ENCODE results near the gene GPI. TPM values are rescaled to one million over a fixed set of nuclear protein-coding genes. Genes with fewer than 3 reads are reported as not detected.

The GPI gene
- total and polyA plus RNA-seq, 9 of the 15 experiments (the other 6 are each of a cell fraction or from before 2014, with no cell fraction given): 88.3 to 358 (median 122) TPM

DNA sequence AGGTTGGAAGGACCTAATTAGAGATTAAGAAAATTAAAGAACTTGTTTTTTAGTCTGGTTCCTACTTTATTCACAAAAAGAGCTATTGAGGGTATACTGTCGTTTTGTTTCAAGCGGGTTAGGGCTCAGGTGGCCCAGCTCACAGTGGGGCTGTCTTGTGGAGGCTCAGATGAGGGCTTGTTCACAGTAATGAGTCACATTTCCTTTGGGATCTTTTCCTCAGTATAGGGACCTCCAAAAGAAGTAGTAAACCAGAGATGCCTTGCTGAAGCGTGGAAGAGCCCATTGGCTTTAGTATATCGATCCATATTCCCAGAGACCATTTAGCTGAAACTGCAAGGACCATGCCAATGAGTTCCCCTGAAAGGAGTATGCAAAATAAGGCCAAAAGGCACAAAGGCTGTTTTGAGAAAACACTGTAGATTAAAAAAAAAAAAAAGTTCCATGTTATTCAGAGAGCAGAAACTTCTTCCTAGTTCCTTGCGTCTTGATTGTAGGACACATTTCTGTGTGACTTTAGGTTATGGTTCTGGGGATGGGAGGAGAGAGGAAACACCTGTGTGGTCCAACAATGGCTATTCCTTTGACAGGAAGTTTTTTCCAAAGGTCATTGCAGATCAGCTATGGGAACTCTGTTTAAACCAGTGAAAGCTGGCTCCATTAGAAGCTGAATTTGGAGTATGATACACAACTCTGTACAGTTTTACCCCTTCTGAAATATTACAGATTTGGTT, 32.8 kb upstream of the GPI start:
- ChIA-PET CTCF (ENCODE audit: low intra/inter-chr PET ratio) (no interaction called here), POLR2A (interaction anchor here (0.6 to 1.2 kb wide), 3 partner anchors 9 to 97 kb away, joined by 3 to 4 read pairs (median 3); no protein-coding TSS in a partner anchor)
- H3K27me3 ChIP-seq (ENCODE audit: control insufficient read depth in 2 of 2, insufficient read depth in 2 of 2, low read length in 2 of 2): no peaks in the 10 kb centered on the region
- H3K4me1 ChIP-seq (replicated peaks in 1 of 2; ENCODE audit: control insufficient read depth in 2 of 2, insufficient read depth in 2 of 2, low read length in 2 of 2): peaks cover 8 to 14% of the 10 kb centered on the region in 2 experiments; a peak in 4 of 5 replicates
- H2AFZ ChIP-seq (ENCODE audit: low read depth, low read length): no peak overlapping the region
- intact Hi-C loops (cut with micrococcal nuclease) (no loop called here), in situ Hi-C loops (cut with MboI) (no loop called here)
- FAIRE-seq (no peak), ATAC-seq (no peak), DNase-seq (ENCODE audit: extremely low read depth in 1 of 4, low spot score in 3 of 4) (no peak)
- no peak overlapping the region for H3K27ac ChIP-seq (ENCODE audit: extremely low read depth, low read depth, low read length)
- no peak overlapping the region for H3K4me3 ChIP-seq
- no peak overlapping the region for H3K9ac ChIP-seq (ENCODE audit: insufficient read depth in 1 of 2, low read depth in 2 of 2, low read length in 2 of 2)
- no peaks in the 10 kb centered on the region for H3K79me2 ChIP-seq (ENCODE audit: control insufficient read depth, insufficient read depth, low read length)
- H3K36me3 ChIP-seq (ENCODE audit: control insufficient read depth, insufficient read depth, low read length): peaks cover 47% of the 10 kb centered on the region
- BruUV-seq (replicated peaks): no TSS peak
- H3K9me3 ChIP-seq (replicated peaks; ENCODE audit: control insufficient read depth, insufficient read depth, low read depth, low read length): no peaks in the 10 kb centered on the region
- no peaks in the 10 kb centered on the region; the same call in 1 of the 2 replicates for H4K20me1 ChIP-seq (replicated peaks; ENCODE audit: control insufficient read depth, insufficient read depth, low read length)
- 97% methylated on average over 5 of the region's 5 CpGs for WGBS (ENCODE audit: insufficient coverage, low coverage, missing lambda C conversion rate)
- H3K9me1 ChIP-seq (ENCODE audit: control insufficient read depth, insufficient read depth, low read length): peaks cover 3% of the 10 kb centered on the region
- TF ChIP-seq STAG1 (CRISPR knock-in tag; IDR thresholded peaks at IDR 0.05; ENCODE audit: borderline replicate concordance) (no peak), MCM2 (IDR thresholded peaks at IDR 0.05; ENCODE audit: low read depth) (no peak), CREB1 (IDR thresholded peaks at IDR 0.05) (no peak), CREB1 (CRISPR knock-in tag; IDR thresholded peaks at IDR 0.05) (no peak), SAFB2 (IDR thresholded peaks at IDR 0.05; ENCODE audit: borderline replicate concordance, low read depth, low read length, severe bottlenecking) (no peak), POLR3G (IDR thresholded peaks at IDR 0.05; ENCODE audit: extremely low read depth, insufficient read length, insufficient replicate concordance) (no peak), ZNF583 (CRISPR knock-in tag; IDR thresholded peaks at IDR 0.05) (no peak), ZNF384 (IDR thresholded peaks at IDR 0.05; ENCODE audit: low read depth, low read length) (no peak), ZNF12 (CRISPR knock-in tag; IDR thresholded peaks at IDR 0.05) (no peak), PTBP1 (IDR thresholded peaks at IDR 0.05; ENCODE audit: low read depth, low read length) (no peak), ZNF431 (CRISPR knock-in tag; IDR thresholded peaks at IDR 0.05) (no peak)
- TF ChIP-seq, protein P1, sequence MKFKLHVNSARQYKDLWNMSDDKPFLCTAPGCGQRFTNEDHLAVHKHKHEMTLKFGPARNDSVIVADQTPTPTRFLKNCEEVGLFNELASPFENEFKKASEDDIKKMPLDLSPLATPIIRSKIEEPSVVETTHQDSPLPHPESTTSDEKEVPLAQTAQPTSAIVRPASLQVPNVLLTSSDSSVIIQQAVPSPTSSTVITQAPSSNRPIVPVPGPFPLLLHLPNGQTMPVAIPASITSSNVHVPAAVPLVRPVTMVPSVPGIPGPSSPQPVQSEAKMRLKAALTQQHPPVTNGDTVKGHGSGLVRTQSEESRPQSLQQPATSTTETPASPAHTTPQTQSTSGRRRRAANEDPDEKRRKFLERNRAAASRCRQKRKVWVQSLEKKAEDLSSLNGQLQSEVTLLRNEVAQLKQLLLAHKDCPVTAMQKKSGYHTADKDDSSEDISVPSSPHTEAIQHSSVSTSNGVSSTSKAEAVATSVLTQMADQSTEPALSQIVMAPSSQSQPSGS (CRISPR knock-in tag; IDR thresholded peaks at IDR 0.05): no peak
- TF ChIP-seq, protein P2, sequence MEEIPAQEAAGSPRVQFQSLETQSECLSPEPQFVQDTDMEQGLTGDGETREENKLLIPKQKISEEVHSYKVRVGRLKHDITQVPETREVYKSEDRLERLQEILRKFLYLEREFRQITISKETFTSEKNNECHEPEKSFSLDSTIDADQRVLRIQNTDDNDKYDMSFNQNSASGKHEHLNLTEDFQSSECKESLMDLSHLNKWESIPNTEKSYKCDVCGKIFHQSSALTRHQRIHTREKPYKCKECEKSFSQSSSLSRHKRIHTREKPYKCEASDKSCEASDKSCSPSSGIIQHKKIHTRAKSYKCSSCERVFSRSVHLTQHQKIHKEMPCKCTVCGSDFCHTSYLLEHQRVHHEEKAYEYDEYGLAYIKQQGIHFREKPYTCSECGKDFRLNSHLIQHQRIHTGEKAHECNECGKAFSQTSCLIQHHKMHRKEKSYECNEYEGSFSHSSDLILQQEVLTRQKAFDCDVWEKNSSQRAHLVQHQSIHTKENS (CRISPR knock-in tag; IDR thresholded peaks at IDR 0.05): no peak
- TF ChIP-seq, protein P3, sequence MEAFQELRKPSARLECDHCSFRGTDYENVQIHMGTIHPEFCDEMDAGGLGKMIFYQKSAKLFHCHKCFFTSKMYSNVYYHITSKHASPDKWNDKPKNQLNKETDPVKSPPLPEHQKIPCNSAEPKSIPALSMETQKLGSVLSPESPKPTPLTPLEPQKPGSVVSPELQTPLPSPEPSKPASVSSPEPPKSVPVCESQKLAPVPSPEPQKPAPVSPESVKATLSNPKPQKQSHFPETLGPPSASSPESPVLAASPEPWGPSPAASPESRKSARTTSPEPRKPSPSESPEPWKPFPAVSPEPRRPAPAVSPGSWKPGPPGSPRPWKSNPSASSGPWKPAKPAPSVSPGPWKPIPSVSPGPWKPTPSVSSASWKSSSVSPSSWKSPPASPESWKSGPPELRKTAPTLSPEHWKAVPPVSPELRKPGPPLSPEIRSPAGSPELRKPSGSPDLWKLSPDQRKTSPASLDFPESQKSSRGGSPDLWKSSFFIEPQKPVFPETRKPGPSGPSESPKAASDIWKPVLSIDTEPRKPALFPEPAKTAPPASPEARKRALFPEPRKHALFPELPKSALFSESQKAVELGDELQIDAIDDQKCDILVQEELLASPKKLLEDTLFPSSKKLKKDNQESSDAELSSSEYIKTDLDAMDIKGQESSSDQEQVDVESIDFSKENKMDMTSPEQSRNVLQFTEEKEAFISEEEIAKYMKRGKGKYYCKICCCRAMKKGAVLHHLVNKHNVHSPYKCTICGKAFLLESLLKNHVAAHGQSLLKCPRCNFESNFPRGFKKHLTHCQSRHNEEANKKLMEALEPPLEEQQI (IDR thresholded peaks at IDR 0.05): no peak
- TF ChIP-seq, protein P4, sequence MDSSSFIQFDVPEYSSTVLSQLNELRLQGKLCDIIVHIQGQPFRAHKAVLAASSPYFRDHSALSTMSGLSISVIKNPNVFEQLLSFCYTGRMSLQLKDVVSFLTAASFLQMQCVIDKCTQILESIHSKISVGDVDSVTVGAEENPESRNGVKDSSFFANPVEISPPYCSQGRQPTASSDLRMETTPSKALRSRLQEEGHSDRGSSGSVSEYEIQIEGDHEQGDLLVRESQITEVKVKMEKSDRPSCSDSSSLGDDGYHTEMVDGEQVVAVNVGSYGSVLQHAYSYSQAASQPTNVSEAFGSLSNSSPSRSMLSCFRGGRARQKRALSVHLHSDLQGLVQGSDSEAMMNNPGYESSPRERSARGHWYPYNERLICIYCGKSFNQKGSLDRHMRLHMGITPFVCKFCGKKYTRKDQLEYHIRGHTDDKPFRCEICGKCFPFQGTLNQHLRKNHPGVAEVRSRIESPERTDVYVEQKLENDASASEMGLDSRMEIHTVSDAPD (CRISPR knock-in tag; IDR thresholded peaks at IDR 0.05): no peak
- H3K4me2 ChIP-seq (ENCODE audit: insufficient read depth, low read length): no peak overlapping the region

All from K562 (cell line).